Liver (tissue), 9 donors: ENCODE data around the gene RAB15. TPM values are rescaled to one million over a fixed set of nuclear protein-coding genes. Genes with fewer than 3 reads are reported as not detected.

Source experiments
- DNase-seq: peaks from one replicate; pipeline ENCODE4 v3.0.0-alpha.2; 2017; ENCODE audit warnings: low spot score
- H3K27ac ChIP-seq, 2 donors: one replicate each; pipeline ENCODE4 v1.7.0; 2013; ENCODE audit warnings: inconsistent platforms in 2 of 2, low read length in 2 of 2, control low read depth in 1 of 2, low read depth in 1 of 2, mild to moderate bottlenecking in 1 of 2
- H3K27me3 ChIP-seq, 4 donors: one replicate each; pipeline versions ENCODE4 v1.6.1 to v1.7.0; 2013; ENCODE audit warnings: low read length in 3 of 4, inconsistent platforms in 1 of 4, mild to moderate bottlenecking in 1 of 4, moderate library complexity in 1 of 4; ENCODE audit not compliant: control insufficient read depth in 4 of 4, insufficient read depth in 4 of 4
- H3K36me3 ChIP-seq, 4 donors: one replicate each; pipeline versions ENCODE4 v1.6.1 to v1.7.0; 2013; ENCODE audit warnings: low read length in 3 of 4, mild to moderate bottlenecking in 3 of 4, low read depth in 1 of 4, moderate library complexity in 1 of 4; ENCODE audit not compliant: control insufficient read depth in 4 of 4, insufficient read depth in 3 of 4
- H3K4me1 ChIP-seq, 4 donors: one replicate each; pipeline versions ENCODE4 v1.6.1 to v1.7.0; 2013; ENCODE audit warnings: low read length in 3 of 4, mild to moderate bottlenecking in 3 of 4, moderate library complexity in 1 of 4; ENCODE audit not compliant: control insufficient read depth in 4 of 4, insufficient read depth in 4 of 4
- H3K4me3 ChIP-seq, 3 donors: one replicate each; pipeline versions ENCODE4 v1.6.1 to v1.7.0; 2013; ENCODE audit warnings: low read length in 3 of 3, control low read depth in 1 of 3, low read depth in 1 of 3, mild to moderate bottlenecking in 1 of 3
- H3K9ac ChIP-seq, 2 donors: one replicate each; pipeline ENCODE4 v1.7.0; 2013; ENCODE audit warnings: low read length in 2 of 2, mild to moderate bottlenecking in 2 of 2, moderate library complexity in 2 of 2, control low read depth in 1 of 2, low read depth in 1 of 2
- H3K9me3 ChIP-seq, 4 donors: one replicate each; pipeline versions ENCODE4 v1.6.1 to v1.7.0; 2013; ENCODE audit warnings: low read length in 3 of 4; ENCODE audit not compliant: control insufficient read depth in 4 of 4
- FOXA2 ChIP-seq: IDR thresholded peaks from 2 replicates; pipeline ENCODE4 v1.6.1; 2016; ENCODE audit warnings: antibody characterized with exemption
- GABPA ChIP-seq, 2 donors: IDR thresholded peaks in 1 of 2; conservative IDR thresholded peaks in 1 of 2; 2 replicates each; pipeline ENCODE4 v1.6.1; 2016; ENCODE audit warnings: antibody characterized with exemption in 2 of 2, mild to moderate bottlenecking in 1 of 2, moderate library complexity in 1 of 2
- HNF4G ChIP-seq: IDR thresholded peaks from 2 replicates; pipeline ENCODE4 v1.6.1; 2016; ENCODE audit warnings: antibody characterized with exemption
- JUND ChIP-seq, 2 donors: IDR thresholded peaks; 2 replicates each; pipeline ENCODE4 v1.6.1; 2016; ENCODE audit warnings: antibody characterized with exemption in 2 of 2
- NR2F2 ChIP-seq: IDR thresholded peaks from 2 replicates; pipeline ENCODE4 v1.6.1; 2016; ENCODE audit warnings: antibody characterized with exemption
- SP1 ChIP-seq: IDR thresholded peaks from 2 replicates; pipeline ENCODE4 v1.6.1; 2018; ENCODE audit warnings: antibody characterized with exemption, mild to moderate bottlenecking
- TAF1 ChIP-seq: conservative IDR thresholded peaks from 2 replicates; pipeline ENCODE4 v1.6.1; 2016; ENCODE audit warnings: antibody characterized with exemption, mild to moderate bottlenecking
- WGBS: extraction: QIAGEN DNeasy Blood & Tissue Kit; methylation state at CpG from one replicate; pipeline ENCODE4 v1.1.7; 2013; 5-methylcytosine and 5-hydroxymethylcytosine counted together
- polyA plus RNA-seq, 2 donors: library from polyadenylated mRNA; stranded (reverse) in 1 of 2; unstranded in 1 of 2; fragments of 200-250 nt in 1 of 2; fragments of >200 nt in 1 of 2; fragmentation: Nextera tagmentation in 1 of 2; extraction: Ambion mirVana in 1 of 2; gene quantifications; one replicate each; pipeline versions ENCODE4 v1.2.1 to v1.2.3, GENCODE V29; 2013 to 2015
- total RNA-seq, 2 donors: library from RNA; depleted of rRNA; stranded (reverse); fragments of >200 nt; gene quantifications; one replicate each; pipeline ENCODE4 v1.2.3, GENCODE V29; 2014
- TF ChIP-seq, protein P1 (sequence below): IDR thresholded peaks from 2 replicates; pipeline ENCODE4 v1.6.1; 2016; ENCODE audit warnings: antibody characterized with exemption, mild to moderate bottlenecking
- TF ChIP-seq, protein P2 (sequence below): fragments of 150-350 bp; IDR thresholded peaks from 2 replicates; pipeline ENCODE4 v1.5.1; 2017; ENCODE audit warnings: improper control_type of control experiment, low read depth, low read length; ENCODE audit not compliant: missing input control
- TF ChIP-seq, protein P3 (sequence below): IDR thresholded peaks from 2 replicates; pipeline ENCODE4 v1.6.1; 2016; ENCODE audit warnings: antibody characterized with exemption
- TF ChIP-seq, protein P4 (sequence below): IDR thresholded peaks from 2 replicates; pipeline ENCODE4 v1.6.1; 2016; ENCODE audit warnings: antibody characterized with exemption
- donor health status: healthy.
- donor health status: healthy.
- donor health status: healthy.
- donor health status: healthy.
- donor health status: healthy.

The RAB15 gene
- total and polyA plus RNA-seq, 4 donors, result 5.5 to 18.0 (median 11.1) TPM

DNA sequence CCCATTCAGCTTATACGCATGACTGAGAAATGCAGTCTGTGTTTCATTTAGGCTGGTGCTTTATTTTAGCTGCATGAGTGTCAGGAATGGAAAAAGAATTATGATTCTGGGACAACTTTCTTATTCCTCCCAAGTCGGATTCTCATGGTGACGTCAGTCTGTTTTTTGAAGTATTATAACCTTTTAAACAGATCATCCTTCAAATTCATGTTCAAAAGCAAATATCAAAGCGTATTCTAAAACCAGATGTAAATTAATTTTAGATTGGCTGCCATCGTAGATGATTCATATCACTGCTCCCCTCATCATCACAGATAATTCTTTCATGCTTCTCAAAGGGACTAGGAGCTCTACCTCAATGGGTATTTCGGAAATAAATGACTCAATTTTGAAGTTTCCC is 29.6 kb upstream of the RAB15 start:
- H3K27me3 ChIP-seq, result no peaks in the 10 kb centered on the region
- H3K9me3 ChIP-seq, result no peaks in the 10 kb centered on the region
- H3K4me3 ChIP-seq, result no peak overlapping the region
- H3K4me1 ChIP-seq, result no peaks in the 10 kb centered on the region
- 95% methylated on average over 6 of the region's 6 CpGs for WGBS
- no peak overlapping the region for H3K9ac ChIP-seq
- TF ChIP-seq NR2F2, result no peak
- TF ChIP-seq TAF1, result no peak
- TF ChIP-seq, protein P1, sequence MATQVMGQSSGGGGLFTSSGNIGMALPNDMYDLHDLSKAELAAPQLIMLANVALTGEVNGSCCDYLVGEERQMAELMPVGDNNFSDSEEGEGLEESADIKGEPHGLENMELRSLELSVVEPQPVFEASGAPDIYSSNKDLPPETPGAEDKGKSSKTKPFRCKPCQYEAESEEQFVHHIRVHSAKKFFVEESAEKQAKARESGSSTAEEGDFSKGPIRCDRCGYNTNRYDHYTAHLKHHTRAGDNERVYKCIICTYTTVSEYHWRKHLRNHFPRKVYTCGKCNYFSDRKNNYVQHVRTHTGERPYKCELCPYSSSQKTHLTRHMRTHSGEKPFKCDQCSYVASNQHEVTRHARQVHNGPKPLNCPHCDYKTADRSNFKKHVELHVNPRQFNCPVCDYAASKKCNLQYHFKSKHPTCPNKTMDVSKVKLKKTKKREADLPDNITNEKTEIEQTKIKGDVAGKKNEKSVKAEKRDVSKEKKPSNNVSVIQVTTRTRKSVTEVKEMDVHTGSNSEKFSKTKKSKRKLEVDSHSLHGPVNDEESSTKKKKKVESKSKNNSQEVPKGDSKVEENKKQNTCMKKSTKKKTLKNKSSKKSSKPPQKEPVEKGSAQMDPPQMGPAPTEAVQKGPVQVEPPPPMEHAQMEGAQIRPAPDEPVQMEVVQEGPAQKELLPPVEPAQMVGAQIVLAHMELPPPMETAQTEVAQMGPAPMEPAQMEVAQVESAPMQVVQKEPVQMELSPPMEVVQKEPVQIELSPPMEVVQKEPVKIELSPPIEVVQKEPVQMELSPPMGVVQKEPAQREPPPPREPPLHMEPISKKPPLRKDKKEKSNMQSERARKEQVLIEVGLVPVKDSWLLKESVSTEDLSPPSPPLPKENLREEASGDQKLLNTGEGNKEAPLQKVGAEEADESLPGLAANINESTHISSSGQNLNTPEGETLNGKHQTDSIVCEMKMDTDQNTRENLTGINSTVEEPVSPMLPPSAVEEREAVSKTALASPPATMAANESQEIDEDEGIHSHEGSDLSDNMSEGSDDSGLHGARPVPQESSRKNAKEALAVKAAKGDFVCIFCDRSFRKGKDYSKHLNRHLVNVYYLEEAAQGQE, result no peak
- TF ChIP-seq, protein P2, sequence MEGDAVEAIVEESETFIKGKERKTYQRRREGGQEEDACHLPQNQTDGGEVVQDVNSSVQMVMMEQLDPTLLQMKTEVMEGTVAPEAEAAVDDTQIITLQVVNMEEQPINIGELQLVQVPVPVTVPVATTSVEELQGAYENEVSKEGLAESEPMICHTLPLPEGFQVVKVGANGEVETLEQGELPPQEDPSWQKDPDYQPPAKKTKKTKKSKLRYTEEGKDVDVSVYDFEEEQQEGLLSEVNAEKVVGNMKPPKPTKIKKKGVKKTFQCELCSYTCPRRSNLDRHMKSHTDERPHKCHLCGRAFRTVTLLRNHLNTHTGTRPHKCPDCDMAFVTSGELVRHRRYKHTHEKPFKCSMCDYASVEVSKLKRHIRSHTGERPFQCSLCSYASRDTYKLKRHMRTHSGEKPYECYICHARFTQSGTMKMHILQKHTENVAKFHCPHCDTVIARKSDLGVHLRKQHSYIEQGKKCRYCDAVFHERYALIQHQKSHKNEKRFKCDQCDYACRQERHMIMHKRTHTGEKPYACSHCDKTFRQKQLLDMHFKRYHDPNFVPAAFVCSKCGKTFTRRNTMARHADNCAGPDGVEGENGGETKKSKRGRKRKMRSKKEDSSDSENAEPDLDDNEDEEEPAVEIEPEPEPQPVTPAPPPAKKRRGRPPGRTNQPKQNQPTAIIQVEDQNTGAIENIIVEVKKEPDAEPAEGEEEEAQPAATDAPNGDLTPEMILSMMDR, result no peak
- TF ChIP-seq HNF4G, result no peak
- DNase-seq, result no peak
- no peak overlapping the region for H3K27ac ChIP-seq
- H3K36me3 ChIP-seq, result peaks cover 0 to 4% (median 0%) of the 10 kb centered on the region in 4 donors

DNA sequence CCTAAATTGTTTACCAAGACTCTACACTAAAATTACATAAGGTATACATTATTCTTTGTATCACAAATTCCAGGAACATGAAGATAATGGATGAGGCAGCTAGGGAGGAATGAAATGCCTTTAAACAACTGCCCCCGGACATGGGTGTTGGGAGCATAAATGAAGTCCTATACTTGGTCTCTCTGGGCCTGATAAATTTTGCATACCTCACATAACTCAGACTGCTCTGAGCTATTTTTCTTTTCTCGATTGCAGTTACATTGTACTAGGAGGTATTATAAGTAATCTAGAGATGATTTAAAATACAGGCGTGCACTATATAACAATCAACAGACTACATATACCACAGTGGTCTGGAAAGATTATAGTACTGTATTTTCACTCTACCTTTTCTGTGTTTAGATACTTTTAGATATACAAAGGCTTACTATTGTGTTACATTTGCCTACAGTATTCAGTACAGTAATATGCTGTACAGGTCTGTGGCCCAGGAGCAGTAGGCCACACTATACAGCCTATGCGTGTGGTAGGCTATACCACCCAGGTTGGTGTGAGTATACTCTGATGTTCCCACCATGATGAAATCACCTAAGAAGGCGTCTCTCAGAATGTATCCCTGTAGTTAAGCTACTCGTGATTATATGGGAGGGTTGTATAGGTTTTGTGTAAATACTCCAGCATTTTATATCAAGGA is 28.9 kb upstream of the RAB15 start:
- TF ChIP-seq HNF4G, result no peak
- no peak for TF ChIP-seq SP1
- TF ChIP-seq, protein P2, result no peak
- no peak for TF ChIP-seq GABPA (IDR thresholded peaks at IDR 0.05 in 1 of 2, conservative IDR thresholded peaks at IDR 0.05 in 1 of 2)

DNA sequence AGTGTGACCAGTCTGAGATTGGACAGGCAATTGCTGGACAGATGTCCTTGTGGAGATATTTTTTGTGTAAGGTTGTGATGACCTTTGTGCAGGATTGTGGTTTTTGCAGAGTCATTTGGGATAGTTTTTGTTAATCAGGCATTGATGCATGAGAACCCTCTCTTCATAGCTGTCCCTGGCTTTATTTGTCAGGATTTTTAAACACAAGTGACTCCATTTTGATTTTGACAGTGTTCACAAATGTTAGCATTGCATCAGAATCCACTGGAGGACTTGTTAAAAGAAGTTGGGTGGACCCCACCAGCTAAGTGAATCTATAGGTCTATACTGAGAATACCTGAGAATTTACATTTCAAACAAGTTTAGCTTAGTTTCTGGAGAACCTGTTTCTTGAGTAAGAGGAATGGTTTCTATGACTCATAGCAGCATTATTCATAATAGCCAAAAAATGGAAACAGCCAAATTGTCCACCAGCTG is 26.4 kb upstream of the RAB15 start:
- Histone ChIP-seq H3K9me3 (no peaks in the 10 kb centered on the region), H3K4me3 (no peak overlapping the region), H3K4me1 (no peaks in the 10 kb centered on the region), H3K36me3 (no peaks in the 10 kb centered on the region), H3K27ac (no peak overlapping the region), H3K9ac (no peak overlapping the region), H3K27me3 (no peaks in the 10 kb centered on the region)
- TF ChIP-seq JUND (IDR thresholded peaks at IDR 0.05) (no peak), TAF1 (no peak), SP1 (no peak), FOXA2 (no peak)
- TF ChIP-seq, protein P1, result no peak
- TF ChIP-seq, protein P3, sequence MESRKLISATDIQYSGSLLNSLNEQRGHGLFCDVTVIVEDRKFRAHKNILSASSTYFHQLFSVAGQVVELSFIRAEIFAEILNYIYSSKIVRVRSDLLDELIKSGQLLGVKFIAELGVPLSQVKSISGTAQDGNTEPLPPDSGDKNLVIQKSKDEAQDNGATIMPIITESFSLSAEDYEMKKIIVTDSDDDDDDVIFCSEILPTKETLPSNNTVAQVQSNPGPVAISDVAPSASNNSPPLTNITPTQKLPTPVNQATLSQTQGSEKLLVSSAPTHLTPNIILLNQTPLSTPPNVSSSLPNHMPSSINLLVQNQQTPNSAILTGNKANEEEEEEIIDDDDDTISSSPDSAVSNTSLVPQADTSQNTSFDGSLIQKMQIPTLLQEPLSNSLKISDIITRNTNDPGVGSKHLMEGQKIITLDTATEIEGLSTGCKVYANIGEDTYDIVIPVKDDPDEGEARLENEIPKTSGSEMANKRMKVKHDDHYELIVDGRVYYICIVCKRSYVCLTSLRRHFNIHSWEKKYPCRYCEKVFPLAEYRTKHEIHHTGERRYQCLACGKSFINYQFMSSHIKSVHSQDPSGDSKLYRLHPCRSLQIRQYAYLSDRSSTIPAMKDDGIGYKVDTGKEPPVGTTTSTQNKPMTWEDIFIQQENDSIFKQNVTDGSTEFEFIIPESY, result no peak
- TF ChIP-seq, protein P4, sequence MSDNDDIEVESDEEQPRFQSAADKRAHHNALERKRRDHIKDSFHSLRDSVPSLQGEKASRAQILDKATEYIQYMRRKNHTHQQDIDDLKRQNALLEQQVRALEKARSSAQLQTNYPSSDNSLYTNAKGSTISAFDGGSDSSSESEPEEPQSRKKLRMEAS, result no peak
- no peak for DNase-seq

More for the DNA sequence above, 28.9 kb upstream of the RAB15 start:
- DNase-seq, result no peak
- Histone ChIP-seq H3K36me3 (peaks cover 0 to 4% (median 0%) of the 10 kb centered on the region in 4 donors), H3K9ac (no peak overlapping the region), H3K27ac (no peak overlapping the region), H3K9me3 (no peaks in the 10 kb centered on the region), H3K27me3 (no peaks in the 10 kb centered on the region), H3K4me3 (no peak overlapping the region), H3K4me1 (no peaks in the 10 kb centered on the region)
- 94% methylated on average over 6 of the region's 6 CpGs for WGBS
